ENCODE measurements around the gene DMAC2. TPM values are rescaled to one million over a fixed set of nuclear protein-coding genes. Genes with fewer than 3 reads are reported as not detected.

Gene DMAC2
- total and polyA plus RNA-seq, 2 of the 13 experiments (the other 11 are each of a cell fraction or from before 2014, with no cell fraction given), result 39.0 to 66.0 TPM

GRCh38 chr19:41426952-41427646, 12.6 kb downstream of the DMAC2 start, which contains the start of gene B3GNT8 (continued):
- TF ChIP-seq ZNF343 (CRISPR knock-in tag; IDR thresholded peaks at IDR 0.05) (no peak), ZNF431 (CRISPR knock-in tag; IDR thresholded peaks at IDR 0.05; ENCODE audit: borderline replicate concordance, low read depth) (no peak), KDM5A (IDR thresholded peaks at IDR 0.05; ENCODE audit: borderline replicate concordance, low read length) (no peak), ZNF512B (CRISPR knock-in tag; IDR thresholded peaks at IDR 0.05; ENCODE audit: borderline replicate concordance) (no peak), ZBTB7B (CRISPR knock-in tag; IDR thresholded peaks at IDR 0.05) (no peak), ETV6 (CRISPR knock-in tag; conservative IDR thresholded peaks at IDR 0.05) (no peak), TIGD3 (CRISPR knock-in tag; IDR thresholded peaks at IDR 0.05; ENCODE audit: borderline replicate concordance) (no peak), GABPB1 (CRISPR knock-in tag; IDR thresholded peaks at IDR 0.05) (peak; percentile 58; the same call in 1 of the 2 replicates), ZFX (CRISPR knock-in tag; IDR thresholded peaks at IDR 0.05; ENCODE audit: low read depth) (peak; percentile 62; the same call in 1 of the 2 replicates), ZNF432 (CRISPR knock-in tag; IDR thresholded peaks at IDR 0.05; ENCODE audit: borderline replicate concordance) (no peak), RFX5 (IDR thresholded peaks at IDR 0.05; ENCODE audit: low read depth, low read length) (no peak), ZNF274 (CRISPR knock-in tag; IDR thresholded peaks at IDR 0.05) (no peak), STAT5B (CRISPR knock-in tag; IDR thresholded peaks at IDR 0.05) (no peak), NR2C2 (CRISPR knock-in tag; IDR thresholded peaks at IDR 0.05; ENCODE audit: borderline replicate concordance) (no peak), ATF4 (CRISPR knock-in tag; IDR thresholded peaks at IDR 0.05) (no peak), HOXA5 (CRISPR knock-in tag; IDR thresholded peaks at IDR 0.05) (no peak), SETDB1 (CRISPR knock-in tag; IDR thresholded peaks at IDR 0.05; ENCODE audit: borderline replicate concordance) (no peak), ZNF292 (CRISPR knock-in tag; IDR thresholded peaks at IDR 0.05; ENCODE audit: borderline replicate concordance, low read depth) (0 out of 2 replicates have a peak, but pooled peaks have one; percentile 21), ZNF530 (CRISPR knock-in tag; IDR thresholded peaks at IDR 0.05; ENCODE audit: low read depth) (no peak), SALL1 (CRISPR knock-in tag; IDR thresholded peaks at IDR 0.05) (no peak), RBAK (CRISPR knock-in tag; IDR thresholded peaks at IDR 0.05) (no peak), ZNF563 (CRISPR knock-in tag; IDR thresholded peaks at IDR 0.05) (no peak), GTF3A (CRISPR knock-in tag; conservative IDR thresholded peaks at IDR 0.05) (no peak), ZMAT3 (CRISPR knock-in tag; conservative IDR thresholded peaks at IDR 0.05) (no peak), NFYB (CRISPR knock-in tag; IDR thresholded peaks at IDR 0.05) (no peak), ZNF20 (CRISPR knock-in tag; IDR thresholded peaks at IDR 0.05) (no peak), TOPORS (CRISPR knock-in tag; IDR thresholded peaks at IDR 0.05) (no peak)

All from HepG2 (cell line).